Activated effector memory CD4-positive, alpha-beta T cell treated with Interleukin-2 at 50 U/mL for 16 hours (primary cell): ENCODE data around the gene HHEX.
"Not testable (repeated sequence)": the region's sequence is repeated elsewhere in the genome, so short reads cannot be mapped to it uniquely, and the experiment has no call there.

Experiments
- DNase-seq: peaks from one replicate; pipeline ENCODE4 v3.0.0-alpha.2; 2020

Gene HHEX

GRCh38 chr10:92740762-92741161 lies 51.0 kb downstream of the HHEX start:
- no peak for DNase-seq

- not testable (repeated sequence) for DNase-seq
These were observed 52.0 kb downstream of the HHEX start for GRCh38 chr10:92741741-92742140.

GRCh38 chr10:92742331-92743228 lies 52.8 kb downstream of the HHEX start:
- no peak for DNase-seq
